HCT116 (cell line): ENCODE measurements around the gene SORBS1.

Experiments
- CBX3 ChIP-seq: IDR thresholded peaks from 2 replicates; pipeline ENCODE4 v1.6.1; 2012; ENCODE audit warnings: low read depth
- CEBPB ChIP-seq: IDR thresholded peaks from 2 replicates; pipeline ENCODE4 v1.6.1; 2012; ENCODE audit warnings: low read depth
- EZH2 ChIP-seq: fragments of 200-600 bp; sonication (generic); IDR thresholded peaks from 2 replicates; pipeline ENCODE4 v1.6.1; 2017; ENCODE audit warnings: antibody characterized with exemption, mixed run types
- POLR2A ChIP-seq: IDR thresholded peaks from 2 replicates; pipeline ENCODE4 v1.7.0; 2011; ENCODE audit warnings: borderline replicate concordance; ENCODE audit not compliant: insufficient read depth, insufficient read length; ENCODE audit errors: extremely low read depth
- POLR2AphosphoS5 ChIP-seq: IDR thresholded peaks from 2 replicates; pipeline ENCODE4 v1.6.1; 2011; ENCODE audit warnings: mild to moderate bottlenecking, low read depth, low read length, moderate library complexity
- RAD21 ChIP-seq: IDR thresholded peaks from 2 replicates; pipeline ENCODE4 v1.6.1; 2012; ENCODE audit warnings: low read depth, mild to moderate bottlenecking
- SIN3A ChIP-seq: IDR thresholded peaks from 2 replicates; pipeline ENCODE4 v1.6.1; 2012; ENCODE audit warnings: low read depth
- SP1 ChIP-seq: IDR thresholded peaks from 2 replicates; pipeline ENCODE4 v1.6.1; 2012; ENCODE audit warnings: low read depth
- YY1 ChIP-seq: IDR thresholded peaks from 2 replicates; pipeline ENCODE4 v1.6.1; 2011; ENCODE audit warnings: low read length, low read depth, moderate library complexity, mild to moderate bottlenecking; ENCODE audit not compliant: insufficient replicate concordance; ENCODE audit errors: extremely low read depth
- TF ChIP-seq, protein P1 (sequence below), 3 experiments: fragments of 200-600 bp in 1 of 3; sonication (generic) in 1 of 3; IDR thresholded peaks in 2 of 3; conservative IDR thresholded peaks in 1 of 3; 2 replicates each; pipeline ENCODE4 v1.5.1; 2012 to 2017; ENCODE audit warnings: low read depth in 2 of 3, low read length in 2 of 3, antibody characterized with exemption in 1 of 3, borderline replicate concordance in 1 of 3, control low read depth in 1 of 3, mild to moderate bottlenecking in 1 of 3, mixed read lengths in 1 of 3, mixed run types in 1 of 3, moderate library complexity in 1 of 3; ENCODE audit not compliant: insufficient read depth in 1 of 3
- TF ChIP-seq, protein P2 (sequence below): IDR thresholded peaks from 2 replicates; pipeline ENCODE4 v1.6.1; 2012

DNA sequence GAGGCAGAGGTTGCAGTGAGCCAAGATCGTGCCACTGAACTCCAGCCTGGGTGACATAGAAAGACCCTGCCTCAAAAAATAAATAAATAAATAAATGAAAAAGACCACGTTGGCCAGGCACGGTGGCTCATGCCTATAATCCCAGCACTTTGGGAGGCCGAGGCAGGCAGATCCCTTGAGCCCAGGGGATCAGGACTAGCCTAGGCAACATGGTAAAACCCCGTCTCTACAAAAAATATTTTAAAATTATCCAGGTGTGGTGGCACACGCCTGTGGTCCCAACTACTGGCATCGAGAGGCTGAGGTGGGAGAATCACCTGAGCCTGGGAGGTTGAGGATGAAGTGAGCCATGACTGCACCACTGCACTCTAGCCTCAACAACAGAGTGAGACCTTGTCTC is 153.6 kb downstream of the SORBS1 start:
- TF ChIP-seq, protein P1, sequence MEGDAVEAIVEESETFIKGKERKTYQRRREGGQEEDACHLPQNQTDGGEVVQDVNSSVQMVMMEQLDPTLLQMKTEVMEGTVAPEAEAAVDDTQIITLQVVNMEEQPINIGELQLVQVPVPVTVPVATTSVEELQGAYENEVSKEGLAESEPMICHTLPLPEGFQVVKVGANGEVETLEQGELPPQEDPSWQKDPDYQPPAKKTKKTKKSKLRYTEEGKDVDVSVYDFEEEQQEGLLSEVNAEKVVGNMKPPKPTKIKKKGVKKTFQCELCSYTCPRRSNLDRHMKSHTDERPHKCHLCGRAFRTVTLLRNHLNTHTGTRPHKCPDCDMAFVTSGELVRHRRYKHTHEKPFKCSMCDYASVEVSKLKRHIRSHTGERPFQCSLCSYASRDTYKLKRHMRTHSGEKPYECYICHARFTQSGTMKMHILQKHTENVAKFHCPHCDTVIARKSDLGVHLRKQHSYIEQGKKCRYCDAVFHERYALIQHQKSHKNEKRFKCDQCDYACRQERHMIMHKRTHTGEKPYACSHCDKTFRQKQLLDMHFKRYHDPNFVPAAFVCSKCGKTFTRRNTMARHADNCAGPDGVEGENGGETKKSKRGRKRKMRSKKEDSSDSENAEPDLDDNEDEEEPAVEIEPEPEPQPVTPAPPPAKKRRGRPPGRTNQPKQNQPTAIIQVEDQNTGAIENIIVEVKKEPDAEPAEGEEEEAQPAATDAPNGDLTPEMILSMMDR (IDR thresholded peaks at IDR 0.05 in 2 of 3, conservative IDR thresholded peaks at IDR 0.05 in 1 of 3; ENCODE audit: borderline replicate concordance in 1 of 3, insufficient read depth in 1 of 3, low read depth in 2 of 3, low read length in 2 of 3) = no peak
- no peak for TF ChIP-seq POLR2A
- no peak for TF ChIP-seq CEBPB
- TF ChIP-seq CBX3 = no peak
- no peak for TF ChIP-seq EZH2
- TF ChIP-seq POLR2AphosphoS5 = no peak
- TF ChIP-seq SP1 = no peak
- no peak for TF ChIP-seq YY1
- TF ChIP-seq, protein P2, sequence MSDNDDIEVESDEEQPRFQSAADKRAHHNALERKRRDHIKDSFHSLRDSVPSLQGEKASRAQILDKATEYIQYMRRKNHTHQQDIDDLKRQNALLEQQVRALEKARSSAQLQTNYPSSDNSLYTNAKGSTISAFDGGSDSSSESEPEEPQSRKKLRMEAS = no peak
- TF ChIP-seq RAD21 = no peak
- no peak for TF ChIP-seq SIN3A
